Gastrocnemius medialis (tissue), 4 donors: ENCODE results near the gene H19.

Experiments
- CTCF ChIP-seq, 5 experiments: fragments of 450-650 bp in 3 of 5; fragments of 200-600 bp in 2 of 5; sonication (generic) in 2 of 5; IDR thresholded peaks in 4 of 5; conservative IDR thresholded peaks in 1 of 5; 1 replicate in 4 of 5; 2 replicates in 1 of 5; pipeline ENCODE4 v1.5.1; 2016 to 2019; ENCODE audit warnings: antibody characterized with exemption in 5 of 5, mild to moderate bottlenecking in 3 of 5, moderate library complexity in 3 of 5
- POLR2A ChIP-seq, 2 donors: fragments of 450-650 bp; IDR thresholded peaks; one replicate each; pipeline ENCODE4 v1.6.1; 2017; ENCODE audit warnings: antibody characterized with exemption in 2 of 2, mild to moderate bottlenecking in 2 of 2, moderate library complexity in 2 of 2

GRCh38 chr11:2002807-2003206 is 5.2 kb upstream of the H19 start:
- TF ChIP-seq CTCF (IDR thresholded peaks at IDR 0.05 in 4 of 5, conservative IDR thresholded peaks at IDR 0.05 in 1 of 5) (no peak), POLR2A (IDR thresholded peaks at IDR 0.05) (no peak)
